HUES48 (cell line): Measurements from ENCODE around the gene SULT4A1.

ENCODE experiments used
- H3K27ac ChIP-seq: one replicate; pipeline ENCODE4 v1.7.0; 2013; ENCODE audit warnings: low read depth, low read length, inconsistent platforms
- H3K27me3 ChIP-seq: 2 replicates; pipeline ENCODE4 v1.6.1; 2013; ENCODE audit warnings: mild to moderate bottlenecking, low read length; ENCODE audit not compliant: control insufficient read depth, insufficient read depth
- H3K36me3 ChIP-seq: 2 replicates; pipeline ENCODE4 v1.6.1; 2013; ENCODE audit warnings: low read length; ENCODE audit not compliant: control insufficient read depth, insufficient read depth
- H3K4me1 ChIP-seq: 2 replicates; pipeline ENCODE4 v1.6.1; 2013; ENCODE audit warnings: mild to moderate bottlenecking, low read length; ENCODE audit not compliant: control insufficient read depth, insufficient read depth
- H3K4me3 ChIP-seq: 2 replicates; pipeline ENCODE4 v1.5.1; 2013; ENCODE audit warnings: mild to moderate bottlenecking, low read depth, low read length
- H3K9ac ChIP-seq: 2 replicates; pipeline ENCODE4 v1.6.1; 2013; ENCODE audit warnings: mild to moderate bottlenecking, low read depth, low read length, moderate library complexity
- H3K9me3 ChIP-seq: 2 replicates; pipeline ENCODE4 v1.6.1; 2013; ENCODE audit warnings: low read length; ENCODE audit not compliant: control insufficient read depth, insufficient read depth

The SULT4A1 gene

DNA sequence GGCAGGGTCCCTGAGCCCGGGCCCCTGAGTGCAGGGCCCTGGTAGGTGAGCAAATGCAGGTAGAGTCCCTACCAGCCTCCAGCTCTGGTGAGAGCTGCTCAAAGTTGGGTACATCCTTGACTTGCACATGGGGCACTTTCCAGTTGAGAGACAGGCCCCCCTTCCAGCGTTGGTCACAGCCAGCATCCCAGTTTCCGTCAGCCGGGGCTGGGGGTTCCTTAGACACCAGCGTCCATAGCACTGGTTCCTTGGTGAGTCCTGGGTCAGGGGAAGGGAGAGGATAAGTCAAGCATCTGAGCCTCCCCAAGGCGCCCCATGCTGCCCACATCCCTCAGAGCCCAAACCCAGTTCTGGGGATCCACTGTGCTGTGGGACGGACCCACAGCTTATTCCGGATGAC is 23.9 kb upstream of the SULT4A1 start:
- no peak overlapping the region for H3K9ac ChIP-seq
- no peaks in the 10 kb centered on the region for H3K4me1 ChIP-seq
- no peaks in the 10 kb centered on the region; the same call in 1 of the 2 replicates for H3K36me3 ChIP-seq
- peaks cover 13% of the 10 kb centered on the region for H3K27me3 ChIP-seq
- H3K9me3 ChIP-seq: no peaks in the 10 kb centered on the region
- no peak overlapping the region for H3K27ac ChIP-seq
- H3K4me3 ChIP-seq: no peak overlapping the region

DNA sequence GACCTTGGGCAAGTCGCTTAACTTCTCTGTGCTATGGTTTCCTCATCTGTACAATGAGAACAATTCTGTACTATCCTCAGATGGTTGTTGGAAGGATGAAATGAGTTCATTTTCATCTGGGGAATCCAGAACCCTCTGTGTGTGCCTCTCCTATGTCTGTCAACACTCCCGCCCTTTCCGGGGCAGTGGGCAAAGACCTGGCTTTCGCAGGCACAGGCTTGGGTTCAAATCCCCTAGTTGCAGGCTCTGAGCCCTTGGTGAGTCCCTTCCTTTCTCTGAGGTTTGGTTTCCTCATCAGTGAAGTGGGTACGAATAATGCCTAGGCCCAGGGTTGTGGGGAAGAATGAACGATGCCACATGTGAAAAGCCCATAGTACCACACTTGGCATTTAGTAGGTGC is 23.5 kb upstream of the SULT4A1 start:
- Histone ChIP-seq H3K9ac (no peak overlapping the region), H3K4me1 (no peaks in the 10 kb centered on the region), H3K27ac (no peak overlapping the region), H3K9me3 (no peaks in the 10 kb centered on the region), H3K4me3 (no peak overlapping the region), H3K27me3 (peaks cover 9% of the 10 kb centered on the region), H3K36me3 (no peaks in the 10 kb centered on the region; the same call in 1 of the 2 replicates)

DNA sequence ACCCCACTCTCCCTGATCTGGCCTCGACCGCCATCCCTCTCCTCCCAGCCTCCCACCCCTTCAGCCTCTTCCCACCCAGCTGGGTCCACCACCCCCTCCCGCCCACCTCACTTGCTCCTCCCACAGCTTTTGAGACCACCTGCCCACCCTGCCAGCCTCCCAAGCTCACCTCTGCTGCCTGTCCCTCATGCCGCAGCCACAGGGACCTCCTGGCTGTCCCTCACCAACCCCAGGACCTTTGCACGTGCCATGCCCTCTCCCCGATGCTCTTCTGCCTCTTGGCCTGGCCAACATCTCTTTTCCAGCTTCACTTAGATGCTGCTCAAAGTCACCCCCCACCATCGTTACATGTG is 23.0 kb upstream of the SULT4A1 start:
- no peak overlapping the region for H3K4me3 ChIP-seq
- no peak overlapping the region for H3K27ac ChIP-seq
- no peaks in the 10 kb centered on the region for H3K4me1 ChIP-seq
- H3K27me3 ChIP-seq: peaks cover 4% of the 10 kb centered on the region
- H3K9me3 ChIP-seq: no peaks in the 10 kb centered on the region
- H3K36me3 ChIP-seq: no peaks in the 10 kb centered on the region; the same call in 1 of the 2 replicates
- no peak overlapping the region for H3K9ac ChIP-seq

DNA sequence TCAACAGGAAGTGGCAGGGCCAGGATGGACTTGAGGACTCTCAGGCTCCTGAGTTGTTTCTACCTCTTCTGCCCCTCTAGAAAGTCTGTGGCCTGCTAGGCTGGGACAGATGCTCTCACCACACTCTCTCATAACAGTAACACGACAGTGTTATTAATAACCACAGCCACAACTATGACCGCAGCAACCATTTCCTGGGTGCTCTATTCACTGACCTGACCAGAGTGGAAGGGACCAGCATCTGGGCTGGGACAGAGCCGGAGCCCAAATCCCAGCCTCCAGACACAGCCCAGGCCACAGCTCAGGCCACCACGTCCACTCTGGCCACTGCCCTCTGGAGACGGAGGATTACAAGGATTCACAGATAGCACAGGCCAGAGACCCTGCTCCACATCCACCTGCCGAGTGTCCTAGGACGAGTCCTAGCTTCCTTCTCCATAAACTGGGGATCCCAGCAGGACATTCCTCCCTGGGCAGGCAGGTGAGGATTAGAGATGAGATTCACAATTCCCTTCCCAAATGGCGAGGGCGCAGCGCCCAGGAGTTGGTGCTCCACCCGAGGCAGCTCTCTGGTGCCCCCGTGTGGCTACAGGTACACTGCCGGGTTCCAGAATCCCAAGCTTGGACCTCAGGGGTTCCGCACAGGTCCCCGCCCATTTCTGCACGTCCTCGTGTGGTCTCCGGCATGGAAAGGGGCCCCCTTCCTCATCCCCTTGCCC is 22.4 kb upstream of the SULT4A1 start:
- Histone ChIP-seq H3K4me3 (no peak overlapping the region), H3K36me3 (no peaks in the 10 kb centered on the region; the same call in 1 of the 2 replicates), H3K9me3 (no peaks in the 10 kb centered on the region), H3K9ac (no peak overlapping the region), H3K27ac (no peak overlapping the region), H3K27me3 (no peaks in the 10 kb centered on the region), H3K4me1 (no peaks in the 10 kb centered on the region)

DNA sequence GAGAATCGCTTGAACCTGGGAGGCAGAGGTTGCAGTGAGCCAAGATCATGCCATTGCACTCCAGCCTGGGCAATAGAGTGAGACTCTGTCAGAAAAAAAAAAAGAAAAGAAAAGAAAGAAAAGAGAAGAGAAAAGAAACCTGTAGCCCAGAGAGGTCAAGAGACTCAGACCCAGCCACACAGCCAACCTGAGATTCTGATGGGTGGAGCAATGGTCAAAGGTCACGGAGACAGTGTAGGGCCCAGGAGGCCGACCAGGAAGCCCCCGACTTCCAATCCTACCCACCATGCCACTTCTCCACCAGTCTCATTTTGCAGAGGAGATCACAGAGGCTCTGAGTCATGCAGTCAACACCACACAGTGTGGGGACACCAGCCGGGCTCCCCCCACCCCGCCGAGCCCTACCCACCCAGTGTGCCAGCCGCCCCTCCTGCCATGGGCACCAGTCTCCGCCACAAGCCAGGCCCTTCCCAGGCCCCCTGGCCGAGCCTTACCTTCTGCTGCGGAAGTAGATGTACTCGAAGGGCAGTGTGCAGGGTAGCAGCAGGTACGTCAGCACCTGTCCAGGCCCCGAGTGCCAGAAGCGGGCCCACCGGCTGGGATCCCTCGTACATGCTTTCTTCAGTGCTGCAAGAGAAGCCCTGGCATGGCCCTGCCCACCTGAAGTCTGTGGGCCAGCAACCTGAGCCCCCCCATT is 21.6 kb upstream of the SULT4A1 start:
- Histone ChIP-seq H3K27me3 (no peaks in the 10 kb centered on the region), H3K9ac (no peak overlapping the region), H3K27ac (no peak overlapping the region), H3K4me1 (no peaks in the 10 kb centered on the region), H3K9me3 (no peaks in the 10 kb centered on the region), H3K4me3 (no peak overlapping the region), H3K36me3 (no peaks in the 10 kb centered on the region)

DNA sequence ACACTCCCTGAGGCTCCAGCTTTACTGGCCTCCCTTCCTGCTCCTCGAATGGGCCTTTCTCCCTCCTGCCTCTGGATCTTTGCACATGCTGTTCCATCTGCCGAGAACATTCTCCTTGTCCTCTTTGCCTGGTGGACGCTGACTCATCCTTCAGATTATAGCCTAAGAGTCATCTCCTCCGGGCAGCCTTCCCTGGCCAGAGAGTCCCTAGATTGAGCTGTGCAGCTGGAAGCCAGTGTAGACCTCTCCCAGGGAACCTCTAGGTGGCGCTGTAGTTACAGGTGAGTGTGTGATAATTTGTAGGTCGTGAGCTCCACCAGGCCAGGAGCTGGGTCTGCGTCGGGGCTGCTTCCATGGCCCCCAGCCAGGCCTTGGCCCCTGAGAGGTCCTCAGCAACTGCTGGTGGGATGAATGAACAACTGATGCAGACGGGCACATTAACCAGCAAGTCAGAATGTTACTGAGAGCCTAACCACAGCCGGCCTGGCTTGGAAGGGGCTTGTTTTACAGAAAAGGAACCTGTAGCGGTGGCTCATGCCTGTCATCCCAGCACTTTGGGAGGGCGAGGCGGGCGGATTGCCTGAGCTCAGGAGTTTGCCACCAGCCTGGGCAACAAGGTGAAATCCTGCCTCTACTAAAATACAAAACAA is 20.8 kb upstream of the SULT4A1 start:
- H3K27me3 ChIP-seq: no peaks in the 10 kb centered on the region
- no peak overlapping the region for H3K27ac ChIP-seq
- H3K4me3 ChIP-seq: no peak overlapping the region
- H3K9me3 ChIP-seq: no peaks in the 10 kb centered on the region
- H3K9ac ChIP-seq: no peak overlapping the region
- H3K4me1 ChIP-seq: no peaks in the 10 kb centered on the region; the same call in 1 of the 2 replicates
- H3K36me3 ChIP-seq: no peaks in the 10 kb centered on the region

DNA sequence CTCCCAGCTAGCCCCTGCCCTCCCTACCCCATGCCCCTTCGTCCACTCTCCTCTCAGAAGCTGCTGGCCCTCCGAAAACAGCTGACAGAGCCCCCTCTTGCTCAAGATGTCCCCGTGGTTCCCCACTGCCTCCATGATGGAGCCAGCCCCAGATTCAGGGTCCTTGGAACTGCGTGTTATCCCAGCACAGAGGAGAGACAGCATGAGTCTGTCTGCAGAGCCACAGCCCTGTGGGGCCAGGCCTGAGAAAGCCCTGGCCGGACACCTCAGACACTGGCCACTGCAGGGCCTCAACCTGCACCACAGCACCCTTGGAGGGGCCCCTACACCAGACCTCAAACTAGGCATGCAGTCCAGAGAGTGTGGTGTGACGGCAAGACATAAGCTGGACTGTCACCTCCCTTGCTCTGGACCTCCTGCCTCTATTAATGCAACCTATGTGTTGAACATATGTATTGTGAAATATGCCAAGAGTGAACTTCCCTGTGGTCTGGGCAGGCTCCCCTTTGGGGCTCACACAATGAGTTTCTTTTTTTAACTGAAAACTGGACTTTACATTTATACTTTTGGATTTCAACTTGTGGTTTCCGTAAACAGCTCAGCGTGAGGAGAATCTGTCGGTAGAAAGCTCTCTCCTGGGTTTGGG is 19.9 kb upstream of the SULT4A1 start:
- H3K9me3 ChIP-seq: no peaks in the 10 kb centered on the region
- H3K4me1 ChIP-seq: no peaks in the 10 kb centered on the region; the same call in 1 of the 2 replicates
- no peak overlapping the region for H3K27ac ChIP-seq
- no peaks in the 10 kb centered on the region for H3K27me3 ChIP-seq
- H3K9ac ChIP-seq: no peak overlapping the region
- no peaks in the 10 kb centered on the region for H3K36me3 ChIP-seq
- H3K4me3 ChIP-seq: no peak overlapping the region

DNA sequence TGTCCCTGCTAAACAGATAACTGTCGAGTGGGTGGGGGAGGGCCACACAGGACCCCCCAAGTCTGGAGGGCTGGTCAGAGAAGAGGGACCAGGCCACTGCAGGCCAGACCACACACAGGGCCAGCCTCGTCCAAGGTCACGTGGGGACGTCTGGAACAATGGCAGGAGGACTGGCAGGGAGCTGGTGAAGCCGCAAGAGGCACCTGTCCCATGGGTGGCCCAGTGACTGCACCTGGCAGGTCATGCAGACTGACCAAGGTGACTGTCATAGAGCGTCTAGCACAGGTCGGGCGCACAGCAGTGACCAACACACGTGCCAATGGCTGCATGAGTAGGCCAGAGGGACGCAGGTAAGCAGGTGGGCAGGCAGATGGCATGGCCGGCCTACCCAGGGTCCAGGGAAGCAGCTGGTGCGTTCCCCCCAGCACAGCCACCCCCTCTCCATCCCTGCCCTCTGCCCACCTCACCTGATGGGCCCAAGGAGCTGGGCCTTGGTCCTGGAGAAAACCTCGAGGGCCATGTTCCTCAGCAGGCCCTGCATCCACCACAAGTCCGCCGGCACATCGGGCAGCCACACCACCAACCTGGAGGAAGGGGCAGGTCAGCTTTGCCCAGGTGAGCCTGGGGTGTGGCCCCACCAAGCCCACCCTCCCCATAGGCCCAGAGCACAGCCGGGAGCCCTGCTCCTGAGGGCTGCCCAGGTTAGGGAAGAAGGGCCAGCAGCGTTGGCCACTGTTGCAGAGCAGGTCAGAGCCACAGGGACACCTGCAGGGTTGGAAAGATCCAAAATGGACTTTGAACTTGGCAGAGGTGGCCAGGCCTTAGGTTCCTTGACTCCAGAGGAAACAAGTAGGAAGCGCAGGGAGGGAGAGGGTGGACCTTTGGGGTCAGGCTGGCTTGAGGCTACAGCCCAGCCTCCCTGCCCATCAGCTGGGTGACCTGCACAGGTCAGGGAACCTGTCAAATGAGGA is 19.1 kb upstream of the SULT4A1 start:
- Histone ChIP-seq H3K27me3 (no peaks in the 10 kb centered on the region), H3K9ac (no peak overlapping the region), H3K4me1 (no peaks in the 10 kb centered on the region; the same call in 1 of the 2 replicates), H3K4me3 (no peak overlapping the region), H3K27ac (no peak overlapping the region), H3K36me3 (no peaks in the 10 kb centered on the region), H3K9me3 (no peaks in the 10 kb centered on the region)

DNA sequence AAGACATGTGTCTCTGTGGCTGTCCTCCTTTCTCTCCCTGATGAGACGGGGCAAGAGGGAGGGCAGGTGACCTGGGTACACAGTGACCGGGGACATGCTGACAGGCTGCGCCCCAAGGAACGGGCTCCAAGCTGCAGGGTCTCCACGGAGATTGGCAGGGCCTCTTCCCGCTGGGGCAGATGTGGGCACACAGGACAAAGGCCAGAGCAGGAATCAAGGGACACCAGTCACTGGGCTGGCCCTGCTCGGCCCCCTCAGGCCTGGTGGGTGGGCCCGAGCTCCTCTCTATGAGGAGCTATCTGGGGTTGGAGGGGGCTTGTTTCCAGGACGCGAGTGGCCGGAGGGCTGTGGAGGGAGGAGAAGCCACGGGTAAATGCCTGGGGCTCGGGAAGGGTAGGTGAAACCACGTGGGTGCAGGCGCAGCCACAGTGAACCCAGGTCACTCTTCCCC is 18.3 kb upstream of the SULT4A1 start:
- Histone ChIP-seq H3K9ac (no peak overlapping the region), H3K27ac (no peak overlapping the region), H3K4me3 (no peak overlapping the region), H3K9me3 (no peaks in the 10 kb centered on the region), H3K4me1 (no peaks in the 10 kb centered on the region; the same call in 1 of the 2 replicates), H3K36me3 (no peaks in the 10 kb centered on the region), H3K27me3 (no peaks in the 10 kb centered on the region)

DNA sequence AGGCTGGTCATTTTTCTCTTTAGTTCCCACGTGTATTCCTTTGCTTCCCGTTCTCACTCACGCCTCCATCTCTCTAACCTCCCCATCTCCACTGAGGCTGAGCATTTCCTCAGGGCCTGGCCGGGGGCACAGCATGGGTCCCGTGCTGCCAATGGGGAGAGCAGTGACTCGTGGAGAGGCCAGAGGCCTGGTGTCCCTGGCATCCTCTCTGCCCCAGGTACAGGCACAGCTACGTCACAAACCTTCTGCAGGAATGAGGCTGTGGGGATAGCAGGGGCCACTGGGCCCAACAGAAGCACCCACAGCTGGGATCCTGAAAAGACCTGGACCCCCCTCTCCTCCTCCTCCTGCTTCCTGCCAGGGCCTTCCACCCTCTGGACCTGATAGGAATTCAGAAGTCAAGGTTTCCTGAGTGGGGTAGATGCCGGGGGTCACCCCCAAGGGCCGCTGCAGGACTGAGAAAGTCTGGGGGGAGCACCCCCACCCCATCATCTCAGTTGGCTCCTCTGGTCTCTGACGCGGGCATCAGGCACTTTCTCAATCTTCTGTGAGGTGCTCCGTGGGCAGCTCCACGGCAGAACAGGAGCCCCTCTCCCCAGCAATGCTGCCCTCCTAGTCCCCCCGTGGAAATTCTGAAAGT is 17.7 kb upstream of the SULT4A1 start:
- H3K27me3 ChIP-seq: no peaks in the 10 kb centered on the region
- H3K36me3 ChIP-seq: no peaks in the 10 kb centered on the region
- no peaks in the 10 kb centered on the region; the same call in 1 of the 2 replicates for H3K4me1 ChIP-seq
- H3K4me3 ChIP-seq: no peak overlapping the region
- no peak overlapping the region for H3K9ac ChIP-seq
- no peak overlapping the region for H3K27ac ChIP-seq
- H3K9me3 ChIP-seq: no peaks in the 10 kb centered on the region
